Neural progenitor cell (in vitro differentiated cells): Measurements from ENCODE around the gene DRD2. TPM values are rescaled to one million over a fixed set of nuclear protein-coding genes. Genes with fewer than 3 reads are reported as not detected.

Experiments
- DNase-seq: peaks from one replicate; pipeline ENCODE4 v3.0.0-alpha.2; 2016; ENCODE audit warnings: low spot score
- H2AFZ ChIP-seq: fragments of 200-600 bp; sonication (generic); replicated peaks from 2 replicates; pipeline ENCODE4 v1.6.1; 2016; ENCODE audit warnings: antibody characterized with exemption
- H3F3A ChIP-seq: fragments of 200-600 bp; sonication (generic); 2 replicates; pipeline ENCODE4 v1.6.1; 2016; ENCODE audit warnings: antibody characterized with exemption, low read depth
- H3K27ac ChIP-seq: fragments of 200-600 bp; sonication (generic); 2 replicates; pipeline ENCODE4 v1.5.1; 2016; ENCODE audit warnings: mild to moderate bottlenecking
- H3K27me3 ChIP-seq: fragments of 200-600 bp; sonication (generic); 2 replicates; pipeline ENCODE4 v1.6.1; 2016; ENCODE audit warnings: mild to moderate bottlenecking, moderate library complexity
- H3K36me3 ChIP-seq: fragments of 200-600 bp; sonication (generic); 2 replicates; pipeline ENCODE4 v1.5.1; 2016
- H3K4me1 ChIP-seq: fragments of 200-600 bp; sonication (generic); 2 replicates; pipeline ENCODE4 v1.6.1; 2016; ENCODE audit warnings: mixed run types
- H3K4me2 ChIP-seq: fragments of 200-600 bp; sonication (generic); 2 replicates; pipeline ENCODE4 v1.6.1; 2016
- H3K4me3 ChIP-seq: fragments of 200-600 bp; sonication (generic); 2 replicates; pipeline ENCODE4 v1.5.1; 2016
- H3K79me2 ChIP-seq: fragments of 200-600 bp; sonication (generic); 2 replicates; pipeline ENCODE4 v1.6.1; 2016; ENCODE audit warnings: low read depth
- H3K9ac ChIP-seq: fragments of 200-600 bp; sonication (generic); 2 replicates; pipeline ENCODE4 v1.6.1; 2016
- H3K9me3 ChIP-seq: fragments of 200-600 bp; sonication (generic); 2 replicates; pipeline ENCODE4 v1.5.1; 2016; ENCODE audit warnings: low read depth
- H4K20me1 ChIP-seq: fragments of 200-600 bp; sonication (generic); 2 replicates; pipeline ENCODE4 v1.6.1; 2016; ENCODE audit warnings: low read depth
- H3K27ac Mint-ChIP-seq: 3 replicates; pipeline ENCODE4 v1.8.0; 2021; ENCODE audit warnings: mixed read lengths
- H3K27me3 Mint-ChIP-seq: 2 replicates; pipeline ENCODE4 v1.8.0; 2022; ENCODE audit warnings: low read depth, mild to moderate bottlenecking, inconsistent platforms, moderate library complexity, mixed read lengths; ENCODE audit not compliant: insufficient read depth
- H3K36me3 Mint-ChIP-seq: 3 replicates; pipeline ENCODE4 v1.8.0; 2021; ENCODE audit warnings: mixed read lengths
- H3K4me1 Mint-ChIP-seq: 3 replicates; pipeline ENCODE4 v1.8.0; 2021; ENCODE audit warnings: mixed read lengths
- H3K4me3 Mint-ChIP-seq: 3 replicates; pipeline ENCODE4 v1.8.0; 2021; ENCODE audit warnings: mild to moderate bottlenecking, moderate library complexity, mixed read lengths
- H3K9me3 Mint-ChIP-seq: 3 replicates; pipeline ENCODE4 v1.8.0; 2020; ENCODE audit warnings: mixed read lengths
- CTCF ChIP-seq: fragments of 200-600 bp; sonication (generic); IDR thresholded peaks from 2 replicates; pipeline ENCODE4 v1.5.1; 2017; ENCODE audit warnings: antibody characterized with exemption, mild to moderate bottlenecking
- EZH2 ChIP-seq: fragments of 200-600 bp; sonication (generic); IDR thresholded peaks from 2 replicates; pipeline ENCODE4 v1.6.1; 2017; ENCODE audit warnings: antibody characterized with exemption, mild to moderate bottlenecking, moderate library complexity
- EZH2phosphoT487 ChIP-seq: fragments of 200-600 bp; sonication (generic); IDR thresholded peaks from 2 replicates; pipeline ENCODE4 v1.6.1; 2017; ENCODE audit warnings: antibody characterized with exemption
- total RNA-seq: library from RNA; depleted of rRNA; stranded (reverse); fragments of >200 nt; gene quantifications from 2 replicates; pipeline ENCODE4 v1.2.3, GENCODE V29; 2015; ENCODE audit warnings: low replicate concordance

Gene DRD2
- total RNA-seq, 1 donor from 2014 or later: 0.21 TPM

- H3K4me2 ChIP-seq: no peak overlapping the region
- no peaks in the 10 kb centered on the region for H3K36me3 ChIP-seq
- no peak overlapping the region for H3K27ac ChIP-seq
- Mint-ChIP-seq H3K27ac (no peak overlapping the region), H3K4me3 (no peak overlapping the region), H3K27me3 (peaks cover 4% of the 10 kb centered on the region), H3K9me3 (no peaks in the 10 kb centered on the region), H3K36me3 (no peaks in the 10 kb centered on the region), H3K4me1 (no peaks in the 10 kb centered on the region)
- no peak overlapping the region for H3K4me3 ChIP-seq
- no peak for DNase-seq
- H2AFZ ChIP-seq: no peak overlapping the region
- TF ChIP-seq EZH2 (no peak), CTCF (no peak), EZH2phosphoT487 (no peak)
- peaks cover 5% of the 10 kb centered on the region for H3K4me1 ChIP-seq
- no peaks in the 10 kb centered on the region for H4K20me1 ChIP-seq
- no peaks in the 10 kb centered on the region for H3K9me3 ChIP-seq
- H3K27me3 ChIP-seq: no peaks in the 10 kb centered on the region
- H3K79me2 ChIP-seq: no peaks in the 10 kb centered on the region
- H3K9ac ChIP-seq: no peak overlapping the region
- no peaks in the 10 kb centered on the region for H3F3A ChIP-seq
These were observed 30.6 kb downstream of the DRD2 start for GRCh38 chr11:113444502-113445123.

- Histone ChIP-seq H3K4me1 (peaks cover 5% of the 10 kb centered on the region), H3K9me3 (no peaks in the 10 kb centered on the region), H3K27ac (no peak overlapping the region), H3K79me2 (no peaks in the 10 kb centered on the region), H3K4me2 (no peak overlapping the region), H3F3A (no peaks in the 10 kb centered on the region), H3K4me3 (no peak overlapping the region), H3K9ac (no peak overlapping the region), H4K20me1 (no peaks in the 10 kb centered on the region), H2AFZ (no peak overlapping the region), H3K36me3 (no peaks in the 10 kb centered on the region), H3K27me3 (no peaks in the 10 kb centered on the region)
- TF ChIP-seq CTCF (no peak), EZH2 (no peak), EZH2phosphoT487 (no peak)
- Mint-ChIP-seq H3K27me3 (no peaks in the 10 kb centered on the region), H3K27ac (no peak overlapping the region), H3K4me3 (no peak overlapping the region), H3K36me3 (no peaks in the 10 kb centered on the region), H3K4me1 (no peaks in the 10 kb centered on the region), H3K9me3 (no peaks in the 10 kb centered on the region)
- no peak for DNase-seq
These were observed 34.4 kb downstream of the DRD2 start for GRCh38 chr11:113440816-113441215.

GRCh38 chr11:113436672-113437252, 38.4 kb downstream of the DRD2 start:
- H3K27ac Mint-ChIP-seq: no peak overlapping the region
- no peak for TF ChIP-seq EZH2phosphoT487
- TF ChIP-seq CTCF: no peak
- no peak for TF ChIP-seq EZH2

More at GRCh38 chr11:113436672-113437252, 38.4 kb downstream of the DRD2 start:
- Mint-ChIP-seq H3K36me3 (no peaks in the 10 kb centered on the region), H3K27me3 (peaks cover 2% of the 10 kb centered on the region), H3K9me3 (no peaks in the 10 kb centered on the region), H3K4me3 (no peak overlapping the region), H3K4me1 (peaks cover 8% of the 10 kb centered on the region)
- no peaks in the 10 kb centered on the region for H3K79me2 ChIP-seq
- H4K20me1 ChIP-seq: no peaks in the 10 kb centered on the region
- H3K4me2 ChIP-seq: no peak overlapping the region
- no peaks in the 10 kb centered on the region for H3K36me3 ChIP-seq
- H3K27me3 ChIP-seq: no peaks in the 10 kb centered on the region
- H3F3A ChIP-seq: no peaks in the 10 kb centered on the region
- no peak overlapping the region for H2AFZ ChIP-seq
- no peak for DNase-seq
- H3K27ac ChIP-seq: no peak overlapping the region
- no peak overlapping the region for H3K4me3 ChIP-seq
- no peaks in the 10 kb centered on the region for H3K9me3 ChIP-seq
- no peak overlapping the region for H3K9ac ChIP-seq
- H3K4me1 ChIP-seq: peaks cover 9% of the 10 kb centered on the region
